ENCODE data around the gene TIGD6. TPM values are rescaled to one million over a fixed set of nuclear protein-coding genes. Genes with fewer than 3 reads are reported as not detected.
A peak's percentile ranks its signal among the peaks of the same experiment; 100 is the strongest.

Gene TIGD6
- total and polyA plus RNA-seq, 12 donors: 5.4 to 10.5 (median 8.0) TPM

DNA sequence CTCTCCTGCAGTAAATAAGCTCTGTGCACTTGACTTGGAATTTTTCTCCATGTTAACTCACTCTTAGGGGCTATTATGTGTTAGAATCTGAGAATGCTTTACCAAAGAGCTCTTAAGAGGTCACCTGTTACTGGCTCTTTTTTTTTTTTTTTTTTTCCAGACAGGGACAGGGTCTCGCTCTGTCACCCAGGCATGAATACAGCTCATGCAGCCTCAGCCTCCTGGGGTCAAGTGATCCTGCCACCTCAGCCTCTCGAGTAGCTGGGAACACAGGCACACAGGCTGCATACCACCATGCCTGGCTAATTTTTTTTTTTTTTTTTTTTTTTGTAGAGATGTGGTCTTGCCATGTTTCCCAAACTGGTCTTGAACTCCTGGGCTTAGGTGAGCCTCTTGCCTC, 22.2 kb upstream of the TIGD6 start:
- H3K4me3 ChIP-seq: peak overlapping the region in 1 of 4 donors; percentile 1
- H3K4me1 ChIP-seq (replicated peaks in 1 of 2): peaks cover 17 to 34% of the 10 kb centered on the region in 2 donors
- intact Hi-C loops (cut with DNase I): no loop called here
- H3K36me3 ChIP-seq (replicated peaks in 1 of 2): peaks cover 0 to 82% of the 10 kb centered on the region in 2 donors
- no peaks in the 10 kb centered on the region for H3K27me3 ChIP-seq
- H3K27ac ChIP-seq: peak overlapping the region in 4 of 5 donors; percentile 75 to 81 (median 77)
- H3K9me3 ChIP-seq (replicated peaks in 1 of 3): no peaks in the 10 kb centered on the region
- WGBS, 4 donors: 67 to 85% (median 71%) methylated on average over 2 of the region's 2 CpGs
- no peak for DNase-seq
- no peak for TF ChIP-seq CTCF (IDR thresholded peaks at IDR 0.05)
- no peak for TF ChIP-seq POLR2A (IDR thresholded peaks at IDR 0.05)

- peak overlapping the region in 4 of 5 donors; percentile 75 to 81 (median 77) for H3K27ac ChIP-seq
- WGBS, 4 donors: 22 to 39% (median 32%) methylated on average over 1 of the region's 1 CpG
- peaks cover 0 to 81% of the 10 kb centered on the region in 2 donors for H3K36me3 ChIP-seq (replicated peaks in 1 of 2)
- peaks cover 17 to 40% of the 10 kb centered on the region in 2 donors for H3K4me1 ChIP-seq (replicated peaks in 1 of 2)
- intact Hi-C loops (cut with DNase I): no loop called here
- H3K27me3 ChIP-seq: no peaks in the 10 kb centered on the region
- peak overlapping the region in 1 of 4 donors; percentile 1 for H3K4me3 ChIP-seq
- TF ChIP-seq CTCF (IDR thresholded peaks at IDR 0.05): no peak
- TF ChIP-seq POLR2A (IDR thresholded peaks at IDR 0.05): peak in 1 of 2 donors; percentile 70
- DNase-seq: peak; percentile 38 to 80 (median 64)
- no peaks in the 10 kb centered on the region for H3K9me3 ChIP-seq (replicated peaks in 1 of 3)
These were observed 21.7 kb upstream of the TIGD6 start for GRCh38 chr5:150022158-150022531.

DNA sequence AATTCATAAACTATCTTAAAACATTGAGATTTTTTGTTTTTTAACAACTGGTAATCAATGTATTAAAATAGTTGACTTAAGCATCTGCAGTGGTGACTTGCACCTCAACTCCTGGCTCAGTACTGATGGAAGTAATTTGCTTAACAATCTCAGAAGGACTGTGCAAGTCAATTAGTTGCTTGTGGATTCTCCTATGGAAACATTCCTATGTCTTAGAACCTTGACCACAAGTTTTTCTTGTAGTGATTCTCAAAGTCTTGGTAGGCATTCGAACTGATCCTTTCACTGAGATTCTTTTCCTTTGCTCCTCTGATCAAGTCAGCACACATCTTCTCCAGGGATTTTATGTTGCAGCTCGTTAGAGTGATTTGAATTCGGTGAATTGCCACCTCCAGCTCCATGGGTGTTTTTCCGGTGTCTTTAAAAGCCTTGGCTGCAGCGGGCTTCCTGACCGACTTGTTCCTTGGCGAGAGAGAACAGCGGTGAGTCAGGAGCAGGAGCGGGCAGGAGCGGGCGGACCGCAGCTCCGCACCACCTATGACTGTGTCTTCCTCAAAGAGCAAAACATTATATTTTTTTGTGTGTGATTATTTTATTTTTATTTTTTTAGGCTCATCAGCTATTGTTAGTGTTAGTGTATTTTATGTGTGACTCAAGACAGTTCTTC, 21.2 kb upstream of the TIGD6 start:
- Histone ChIP-seq H3K27me3 (no peaks in the 10 kb centered on the region), H3K27ac (peak overlapping the region in 4 of 5 donors; percentile 75 to 81 (median 77)), H3K4me3 (peak overlapping the region in 1 of 4 donors; percentile 1), H3K36me3 (replicated peaks in 1 of 2) (peaks cover 0 to 76% of the 10 kb centered on the region in 2 donors), H3K4me1 (replicated peaks in 1 of 2) (peaks cover 17 to 45% of the 10 kb centered on the region in 2 donors), H3K9me3 (replicated peaks in 1 of 3) (no peaks in the 10 kb centered on the region)
- WGBS, 4 donors: 31 to 50% (median 37%) methylated on average over 13 of the region's 13 CpGs
- intact Hi-C loops (cut with DNase I): no loop called here
- TF ChIP-seq POLR2A (IDR thresholded peaks at IDR 0.05) (no peak), CTCF (IDR thresholded peaks at IDR 0.05) (no peak)
- peak; percentile 65 to 87 (median 79) for DNase-seq

DNA sequence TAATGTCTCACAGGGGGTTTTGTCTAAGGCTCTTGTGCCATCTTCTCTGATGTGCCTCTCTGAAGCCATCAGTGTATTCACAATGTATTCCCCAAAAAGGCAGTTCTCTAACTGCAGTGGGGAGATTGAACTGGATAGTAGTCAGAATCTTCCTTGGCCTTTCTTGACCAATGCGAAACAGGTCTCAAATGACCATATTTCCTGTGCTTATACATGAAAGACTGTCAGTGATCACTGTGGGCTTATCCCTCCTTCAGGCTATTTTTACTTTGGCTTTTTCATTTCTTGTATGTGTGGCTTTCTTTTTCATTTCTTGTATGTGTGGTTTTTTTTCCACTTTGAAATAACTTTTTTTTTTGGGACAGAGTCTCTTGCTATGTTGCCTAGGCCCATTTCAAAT, 19.8 kb upstream of the TIGD6 start:
- no peaks in the 10 kb centered on the region for H3K9me3 ChIP-seq (replicated peaks in 1 of 3)
- H3K4me3 ChIP-seq: no peak overlapping the region
- peaks cover 17 to 48% of the 10 kb centered on the region in 2 donors for H3K4me1 ChIP-seq (replicated peaks in 1 of 2)
- H3K27me3 ChIP-seq: no peaks in the 10 kb centered on the region
- intact Hi-C loops (cut with DNase I): no loop called here
- peak overlapping the region in 3 of 5 donors; percentile 35 to 78 (median 75) for H3K27ac ChIP-seq
- TF ChIP-seq CTCF (IDR thresholded peaks at IDR 0.05) (no peak), POLR2A (IDR thresholded peaks at IDR 0.05) (no peak)
- H3K36me3 ChIP-seq (replicated peaks in 1 of 2): peaks cover 0 to 67% of the 10 kb centered on the region in 2 donors
- DNase-seq: no peak
- WGBS, 4 donors: 82 to 95% (median 94%) methylated on average over 1 of the region's 1 CpG
